SK-N-MC (cell line): ENCODE results near the gene R3HDM4.

Source experiments
- EZH2 ChIP-seq: fragments of 200-600 bp; sonication (generic); IDR thresholded peaks from one replicate; pipeline ENCODE4 v1.6.1; 2017; ENCODE audit warnings: antibody characterized with exemption
- POLR2AphosphoS5 ChIP-seq: IDR thresholded peaks from 2 replicates; pipeline ENCODE4 v1.6.1; 2012; ENCODE audit warnings: mild to moderate bottlenecking, low read depth, low read length, borderline replicate concordance

- TF ChIP-seq POLR2AphosphoS5: no peak
- no peak for TF ChIP-seq EZH2
Measured at GRCh38 chr19:897442-898039, 15.5 kb downstream of the R3HDM4 start.
